HUDEP-2 (cell line): ENCODE data around the gene ENOPH1.
"Not testable (repeated sequence)": the region's sequence is repeated elsewhere in the genome, so short reads cannot be mapped to it uniquely, and the experiment has no call there.

Experiments used
- DNase-seq, 76 experiments: peaks; one replicate each; lab custom pipeline; 2025; ENCODE audit not compliant: unreplicated experiment in 76 of 76; lab: John Stamatoyannopoulos, UW

ENOPH1 gene

DNA sequence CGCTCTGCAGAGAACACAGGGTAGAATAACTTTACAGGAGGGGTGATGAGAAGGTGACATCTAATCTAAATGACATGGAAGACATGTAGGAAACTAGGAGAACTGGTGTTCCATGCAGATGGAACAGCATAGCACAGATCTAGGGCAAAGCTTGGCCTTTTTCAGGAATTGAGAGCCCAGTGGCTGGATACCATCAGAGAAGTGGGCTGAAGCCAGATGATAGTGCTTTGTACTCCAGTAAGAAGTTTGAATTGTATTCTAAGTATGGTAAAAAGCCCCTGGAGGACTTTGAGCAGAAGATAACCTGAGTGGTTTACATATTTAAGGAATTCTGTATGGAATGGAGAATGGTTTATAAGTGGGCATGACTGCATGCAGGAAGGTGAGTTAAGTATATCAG lies 32.8 kb downstream of the ENOPH1 start:
- no peak for DNase-seq

DNA sequence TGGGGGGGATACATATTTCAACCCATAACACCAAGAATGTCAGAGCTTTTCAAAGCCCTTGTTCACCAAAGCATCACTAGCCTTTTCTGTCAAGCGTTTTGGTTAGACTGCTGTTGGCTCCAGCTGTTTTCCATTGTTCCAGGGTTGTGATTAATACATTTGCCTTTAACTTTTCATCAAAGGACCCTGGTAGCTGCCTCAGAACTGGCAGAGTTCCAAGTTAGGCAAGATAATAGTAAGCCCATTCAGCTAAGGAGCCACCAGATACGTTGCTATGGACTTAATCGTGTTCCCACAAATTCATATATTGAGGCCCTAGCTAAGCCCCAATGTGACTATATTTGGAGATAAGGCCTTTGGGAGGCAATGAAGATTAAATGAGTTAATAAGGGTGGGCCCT lies 37.1 kb downstream of the ENOPH1 start:
- peak in 2 of 76 experiments; percentile 2 to 8 for DNase-seq

DNA sequence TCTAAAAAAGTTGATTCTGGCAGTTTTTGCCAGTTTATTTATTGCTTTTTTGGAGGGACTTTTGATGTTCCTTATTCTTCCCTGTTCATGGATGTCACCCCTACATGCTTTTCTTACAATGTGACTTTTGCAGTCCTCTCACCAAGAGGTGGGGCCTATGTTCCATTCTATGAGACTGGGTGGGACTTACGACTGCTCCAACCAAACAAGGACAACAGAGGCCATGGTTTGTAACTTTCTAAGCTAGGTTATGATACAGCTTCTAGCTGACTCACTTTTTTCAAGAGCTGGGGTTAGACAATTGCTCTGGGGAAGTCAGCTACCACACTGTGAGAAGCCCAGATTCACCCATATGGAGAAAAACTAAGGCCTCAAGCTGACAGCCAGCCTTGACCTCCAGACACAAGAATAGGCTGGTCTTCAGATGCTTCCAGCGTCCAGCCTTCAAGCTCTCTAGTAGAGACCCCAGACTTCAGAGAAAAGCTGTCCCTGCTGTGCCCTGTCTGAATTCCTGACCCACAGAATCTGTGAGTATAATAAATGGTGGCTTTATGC lies 39.5 kb downstream of the ENOPH1 start:
- no peak for DNase-seq

DNA sequence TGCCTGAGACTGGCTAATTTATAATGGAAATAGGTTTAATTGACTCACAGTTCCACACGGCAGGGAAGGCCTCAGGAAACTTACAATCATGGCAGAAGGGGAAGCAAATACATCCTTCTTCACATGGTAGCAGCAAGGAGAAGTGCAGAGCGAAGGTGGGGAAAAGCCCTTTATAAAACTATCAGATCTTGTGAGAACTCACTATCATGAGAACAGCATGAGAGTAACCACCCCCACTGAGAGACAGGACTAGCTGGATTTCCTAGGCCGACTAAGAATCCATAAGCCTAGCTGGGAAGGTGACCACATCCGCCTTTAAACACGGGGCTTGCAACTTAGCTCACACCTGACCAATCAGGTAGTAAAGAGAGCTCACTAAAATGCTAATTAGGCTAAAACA lies 42.7 kb downstream of the ENOPH1 start:
- DNase-seq, result not testable (repeated sequence)

DNA sequence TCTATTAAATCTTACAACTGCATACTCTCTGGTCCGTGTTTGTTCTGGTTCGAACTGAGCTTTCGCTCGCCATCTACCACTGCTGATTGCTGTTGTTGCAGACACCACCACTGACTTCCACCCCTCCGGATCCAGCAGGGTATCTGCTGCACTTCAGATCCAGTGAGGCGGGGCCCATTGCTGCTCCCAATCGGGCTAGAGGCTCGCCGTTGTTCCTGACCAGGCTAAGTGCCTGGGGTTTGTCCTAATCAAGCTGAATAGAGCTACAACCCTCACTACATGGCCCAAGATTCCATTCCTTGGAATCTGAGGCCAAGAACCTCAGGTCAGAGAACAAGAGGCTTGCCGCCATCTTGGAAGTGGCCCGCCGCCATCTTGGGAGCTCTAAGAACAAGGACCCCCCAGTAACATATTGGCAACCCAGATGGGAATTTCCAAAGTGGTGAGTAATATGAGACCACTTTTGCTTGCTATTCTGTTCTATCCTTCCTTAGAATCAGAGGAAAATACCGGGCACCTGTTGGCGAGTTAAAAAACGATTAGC lies 43.3 kb downstream of the ENOPH1 start:
- no peak for DNase-seq

DNA sequence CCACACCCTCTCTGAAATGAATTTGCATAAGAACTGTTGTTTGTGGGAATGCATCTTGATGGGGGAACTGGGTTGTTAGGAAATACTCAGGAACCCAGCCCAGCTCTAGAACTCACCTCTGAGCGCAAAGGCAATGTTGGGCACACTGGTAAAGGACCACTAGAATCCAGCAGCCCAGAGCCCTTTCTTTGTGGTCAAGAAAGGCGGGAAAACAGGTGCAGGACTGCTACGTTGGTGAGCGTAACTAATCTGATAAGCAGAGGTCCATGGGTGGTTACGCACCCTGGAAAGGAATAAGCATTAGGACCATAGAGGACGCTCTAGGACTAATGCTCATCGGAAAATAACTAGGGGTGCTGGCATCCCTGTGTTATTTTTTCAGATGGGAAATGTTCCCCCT lies 45.5 kb downstream of the ENOPH1 start:
- not testable (repeated sequence) for DNase-seq

DNA sequence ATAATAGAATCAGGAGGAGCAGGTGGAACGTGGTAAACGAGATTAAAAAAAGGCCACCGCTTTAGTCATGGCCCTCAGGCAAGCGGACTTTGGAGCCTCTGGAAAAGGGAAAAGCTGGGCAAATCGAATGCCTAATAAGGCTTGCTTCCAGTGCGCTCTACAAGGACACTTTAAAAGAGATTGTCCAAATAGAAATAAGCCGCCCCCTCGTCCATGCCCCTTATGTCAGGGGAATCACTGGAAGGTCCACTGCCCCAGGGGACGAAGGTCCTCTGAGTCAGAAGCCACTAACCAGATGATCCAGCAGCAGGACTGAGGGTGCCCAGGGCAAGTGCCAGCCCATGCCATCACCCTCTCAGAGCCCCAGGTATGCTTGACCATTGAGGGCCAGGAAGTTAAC lies 47.1 kb downstream of the ENOPH1 start:
- not testable (repeated sequence) for DNase-seq

DNA sequence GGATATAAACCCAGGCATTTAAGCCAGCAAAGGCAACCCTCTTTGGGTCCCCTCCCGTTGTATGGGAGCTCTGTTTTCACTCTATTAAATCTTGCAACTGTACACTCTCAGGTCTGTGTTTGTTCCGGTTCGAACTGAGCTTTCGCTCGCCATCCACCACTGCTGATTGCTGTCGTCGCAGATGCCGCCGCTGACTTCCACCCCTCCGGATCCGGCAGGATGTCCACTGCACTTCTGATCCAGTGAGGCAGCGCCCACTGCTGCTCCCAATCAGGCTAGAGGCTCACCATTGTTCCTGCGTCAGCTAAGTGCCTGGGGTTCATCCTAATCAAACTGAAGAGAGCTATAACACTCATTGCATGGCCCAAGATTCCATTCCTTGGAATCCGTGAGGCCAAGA lies 49.2 kb downstream of the ENOPH1 start:
- DNase-seq, result no peak

DNA sequence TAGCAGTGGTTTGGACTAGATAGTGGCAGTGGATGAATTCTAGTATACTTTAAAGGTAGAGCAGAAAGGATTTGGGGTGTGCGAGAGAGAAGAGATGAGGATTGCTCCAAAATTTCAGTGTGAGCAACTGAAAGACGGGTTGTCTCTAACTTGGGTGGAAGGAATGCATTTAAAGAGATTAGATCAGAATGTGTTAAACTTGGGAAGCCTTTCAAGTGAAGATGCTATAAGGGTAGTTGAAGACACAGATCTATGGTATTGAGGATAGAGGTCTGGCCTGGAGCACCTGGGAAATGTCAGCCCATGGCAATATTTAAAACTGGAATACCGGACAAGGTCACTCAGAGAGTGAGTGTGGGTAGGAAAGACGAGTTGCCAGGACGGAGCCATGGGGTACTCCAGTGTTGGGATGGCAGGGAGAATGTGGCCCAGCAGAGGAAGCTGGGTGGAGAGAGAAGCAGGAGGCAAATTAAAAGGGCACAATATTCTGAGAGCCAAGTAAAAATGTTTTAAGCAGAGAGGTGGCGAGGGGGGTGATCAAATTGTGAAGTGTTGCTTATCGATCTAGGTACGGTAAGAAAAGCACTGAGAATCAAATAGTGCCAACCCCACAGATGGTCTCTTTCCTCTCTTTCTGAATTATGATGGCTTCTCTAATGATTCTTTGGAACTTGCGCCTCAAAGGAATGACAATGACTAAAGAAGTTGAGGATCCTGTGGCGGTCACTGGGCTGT lies 50.5 kb downstream of the ENOPH1 start:
- no peak for DNase-seq

DNA sequence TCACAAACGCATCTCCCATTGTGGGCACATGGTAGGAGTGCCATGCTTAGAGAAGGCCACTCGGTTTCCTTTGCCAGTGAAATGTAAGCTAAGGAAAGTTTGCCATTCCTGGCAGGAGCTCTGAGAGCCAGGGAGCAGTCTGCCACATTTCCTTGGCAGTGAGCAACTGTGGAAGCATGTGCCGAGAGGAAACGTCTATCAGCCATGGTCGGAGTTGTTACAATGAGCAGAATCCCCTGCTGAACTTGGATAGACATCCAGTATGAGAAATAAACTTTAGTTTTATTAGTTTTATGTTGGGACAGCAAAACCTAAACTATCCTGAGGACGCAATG lies 51.1 kb downstream of the ENOPH1 start:
- no peak for DNase-seq

DNA sequence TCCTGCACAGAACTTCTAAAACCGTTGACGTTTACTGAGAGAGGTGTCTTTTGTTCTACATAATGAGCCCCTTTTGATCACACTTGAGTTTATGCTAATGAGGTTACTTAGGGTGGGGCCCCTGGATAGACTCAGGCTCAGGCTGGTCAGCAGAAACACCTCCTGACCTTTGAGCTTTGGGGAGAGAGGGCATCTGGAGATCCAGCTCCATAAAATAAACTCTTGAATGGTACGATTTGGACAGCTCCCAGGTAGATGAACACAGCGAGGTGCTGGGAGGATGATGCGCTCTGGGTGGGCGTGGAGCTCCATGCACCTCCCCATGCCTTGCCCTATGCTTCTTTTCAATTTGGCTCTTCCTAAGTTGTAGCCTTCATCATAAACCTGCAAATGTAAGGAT lies 52.0 kb downstream of the ENOPH1 start:
- no peak for DNase-seq

DNA sequence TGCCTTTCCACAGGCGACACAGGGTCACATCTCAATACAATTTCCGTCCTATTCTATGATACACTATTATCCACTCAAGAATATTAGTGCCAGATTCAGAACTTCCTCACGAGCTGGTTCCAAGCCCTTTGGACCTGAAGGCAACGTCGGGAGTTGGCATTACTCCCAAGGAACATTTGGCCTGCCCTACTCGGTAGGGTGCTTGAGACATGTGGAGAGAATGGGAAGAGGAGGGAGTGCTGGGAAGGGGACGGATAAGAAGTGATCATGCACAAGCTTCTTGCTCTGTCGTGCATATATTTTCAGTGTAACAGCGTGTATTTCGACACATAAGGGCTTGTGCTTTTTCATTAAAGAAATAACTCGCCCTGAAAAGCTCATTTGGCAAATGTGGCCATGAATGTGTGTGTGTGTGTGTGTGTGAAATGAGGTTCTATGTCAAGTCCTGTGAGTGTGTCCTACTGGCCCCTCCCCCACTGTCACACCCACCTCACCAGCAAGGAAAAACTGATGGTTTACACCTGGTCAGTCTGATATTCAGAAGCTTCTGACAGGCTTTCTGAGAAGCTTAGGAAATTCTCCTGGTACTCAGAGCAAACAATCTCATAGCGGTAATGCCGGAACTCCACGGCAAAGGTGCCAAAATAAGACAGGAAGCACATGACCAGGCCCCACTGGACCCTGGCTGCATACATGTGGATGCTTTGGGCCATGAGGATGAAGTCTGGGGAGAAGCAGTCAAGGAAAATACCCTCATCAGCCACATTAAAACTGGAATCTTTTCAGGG lies 54.8 kb downstream of the ENOPH1 start:
- DNase-seq, result no peak

DNA sequence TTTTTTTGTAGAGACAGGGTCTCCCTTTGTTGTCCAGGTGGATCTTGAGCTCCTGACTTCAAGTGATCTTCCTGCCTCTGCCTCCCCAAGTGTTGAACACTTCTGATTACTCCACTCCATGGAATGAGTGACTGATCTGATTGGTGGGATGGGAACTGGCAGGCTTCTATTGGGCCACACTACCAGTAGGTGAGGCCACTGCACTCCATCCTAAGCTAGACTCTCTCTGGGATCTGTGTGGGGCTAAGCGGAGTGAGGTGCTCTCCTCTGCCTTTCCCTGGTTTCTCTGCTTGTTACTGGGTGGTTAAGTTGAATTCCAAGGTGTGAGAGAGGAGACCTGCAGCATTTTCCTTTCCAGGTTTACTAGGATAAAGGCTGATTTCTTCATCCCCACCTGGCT lies 58.7 kb downstream of the ENOPH1 start:
- no peak for DNase-seq

DNA sequence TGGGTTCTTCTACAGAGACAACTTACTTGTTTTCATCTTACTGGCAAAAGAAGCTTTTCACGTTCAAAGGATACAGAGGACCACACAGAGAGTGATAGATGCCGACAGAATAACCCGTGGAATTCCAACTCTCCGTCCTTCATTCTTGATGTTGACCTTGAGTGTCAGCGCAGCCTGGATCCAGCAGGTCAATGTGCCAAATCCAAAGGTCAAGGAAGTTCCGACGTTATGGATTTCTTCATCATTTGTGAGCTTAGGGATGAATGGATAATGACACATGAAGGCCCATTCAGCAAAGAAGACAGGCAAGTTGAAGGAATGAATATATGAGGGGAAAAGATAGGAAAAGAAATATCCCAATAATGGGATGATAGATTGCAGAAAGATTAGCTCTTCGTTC lies 59.6 kb downstream of the ENOPH1 start:
- DNase-seq, result no peak

DNA sequence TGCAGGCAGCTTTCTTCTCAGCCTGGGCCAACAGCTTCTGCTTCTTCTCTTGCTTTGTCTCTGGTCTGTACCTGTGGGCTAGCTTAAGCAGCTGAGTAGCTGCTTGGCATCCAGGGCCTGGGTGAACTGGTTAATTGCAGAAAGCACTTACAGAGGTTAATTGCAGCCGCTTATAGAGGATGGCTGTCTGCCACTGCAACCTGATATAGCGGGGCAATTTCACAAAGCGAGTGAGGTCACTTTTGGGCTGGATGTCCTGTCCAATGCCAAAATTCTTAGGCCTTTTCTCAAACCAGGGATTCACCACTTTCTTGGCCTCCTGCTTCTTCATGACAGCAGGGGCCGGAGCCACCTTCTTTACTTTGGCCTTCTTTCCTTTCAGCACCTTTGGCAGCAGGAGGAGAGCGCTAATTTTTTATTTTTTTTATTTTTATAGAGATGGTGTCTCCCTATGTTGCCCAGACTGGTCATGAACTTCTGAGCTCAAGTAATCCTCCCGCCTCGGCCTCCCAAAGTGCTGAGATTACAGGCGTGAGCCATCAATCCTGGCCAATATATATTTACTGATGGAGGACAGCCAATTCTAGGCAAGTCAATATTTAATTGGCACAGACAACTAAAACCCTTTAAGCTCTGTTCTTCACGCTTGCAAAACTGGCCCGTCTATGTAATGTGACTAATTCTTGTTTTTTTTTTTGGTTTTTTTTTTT lies 61.0 kb downstream of the ENOPH1 start:
- DNase-seq, result no peak

DNA sequence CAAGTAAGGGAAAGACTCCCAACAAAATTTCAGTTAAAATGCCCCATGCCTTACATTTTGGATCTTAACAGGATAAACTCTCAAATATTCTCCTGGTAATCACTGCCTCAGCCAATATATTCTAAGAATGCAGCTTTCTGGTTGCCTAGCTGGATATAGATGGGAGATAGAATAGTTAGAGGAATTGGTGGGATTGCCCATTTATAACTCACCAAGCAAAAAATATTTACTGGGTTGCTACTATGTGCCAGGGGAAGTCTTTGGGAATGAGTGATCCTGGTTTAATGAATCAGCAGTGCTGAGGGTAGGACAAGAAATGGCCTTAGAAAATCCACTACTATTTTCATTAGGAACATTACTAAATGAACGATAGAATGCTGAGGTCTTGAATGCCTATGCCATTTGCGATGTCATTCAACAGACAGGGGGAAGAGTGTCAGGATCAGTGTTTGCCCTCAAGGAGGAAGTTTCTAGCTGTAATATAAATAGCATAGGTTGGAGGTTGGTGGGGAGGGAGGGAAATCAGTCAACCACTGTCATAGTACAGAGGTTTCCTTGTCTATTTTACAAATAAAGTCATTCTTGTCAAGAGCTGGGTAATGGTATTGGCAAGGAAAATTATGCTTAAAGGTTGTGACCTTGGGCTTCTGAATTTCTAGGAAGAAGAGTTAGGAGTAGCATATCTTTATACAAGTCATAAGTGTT lies 63.5 kb downstream of the ENOPH1 start:
- no peak for DNase-seq

DNA sequence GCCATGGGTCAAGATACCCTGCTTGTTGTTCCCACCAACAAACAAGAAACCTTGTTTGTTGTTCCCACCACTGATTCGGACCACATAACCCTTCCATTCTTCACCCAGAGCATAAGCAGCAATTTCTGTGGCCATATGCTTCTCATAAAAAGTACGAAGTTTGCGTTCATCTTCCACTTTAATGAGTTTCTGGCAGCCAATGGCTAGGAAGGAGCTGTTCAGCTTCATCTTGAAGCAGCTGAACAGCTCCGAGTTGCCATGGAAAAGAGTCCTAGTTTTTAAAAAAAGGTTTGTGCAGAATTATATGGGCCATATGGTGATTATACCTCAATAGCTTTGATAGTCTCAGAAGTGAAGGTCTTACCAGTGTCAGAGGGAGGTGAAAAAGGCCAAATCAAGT lies 65.3 kb downstream of the ENOPH1 start:
- DNase-seq, result no peak

DNA sequence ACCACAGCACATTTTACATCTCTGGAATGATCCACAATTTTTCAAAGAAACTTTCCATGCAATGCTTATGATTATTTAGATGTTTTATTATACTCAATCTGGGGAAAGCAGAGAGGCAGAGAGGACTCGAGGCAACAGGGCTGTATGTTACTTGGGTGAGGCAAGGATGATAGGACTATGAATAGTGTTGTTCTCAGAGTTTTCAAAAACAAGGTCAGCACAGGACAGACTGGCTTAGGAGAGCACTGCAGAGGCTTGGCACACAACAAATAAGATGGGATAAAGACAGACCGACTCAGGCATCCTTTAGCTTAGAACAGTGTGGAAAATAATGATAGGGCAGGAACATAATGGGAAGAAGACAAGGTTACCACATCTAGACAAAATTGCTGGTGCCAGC lies 66.0 kb downstream of the ENOPH1 start:
- no peak for DNase-seq

DNA sequence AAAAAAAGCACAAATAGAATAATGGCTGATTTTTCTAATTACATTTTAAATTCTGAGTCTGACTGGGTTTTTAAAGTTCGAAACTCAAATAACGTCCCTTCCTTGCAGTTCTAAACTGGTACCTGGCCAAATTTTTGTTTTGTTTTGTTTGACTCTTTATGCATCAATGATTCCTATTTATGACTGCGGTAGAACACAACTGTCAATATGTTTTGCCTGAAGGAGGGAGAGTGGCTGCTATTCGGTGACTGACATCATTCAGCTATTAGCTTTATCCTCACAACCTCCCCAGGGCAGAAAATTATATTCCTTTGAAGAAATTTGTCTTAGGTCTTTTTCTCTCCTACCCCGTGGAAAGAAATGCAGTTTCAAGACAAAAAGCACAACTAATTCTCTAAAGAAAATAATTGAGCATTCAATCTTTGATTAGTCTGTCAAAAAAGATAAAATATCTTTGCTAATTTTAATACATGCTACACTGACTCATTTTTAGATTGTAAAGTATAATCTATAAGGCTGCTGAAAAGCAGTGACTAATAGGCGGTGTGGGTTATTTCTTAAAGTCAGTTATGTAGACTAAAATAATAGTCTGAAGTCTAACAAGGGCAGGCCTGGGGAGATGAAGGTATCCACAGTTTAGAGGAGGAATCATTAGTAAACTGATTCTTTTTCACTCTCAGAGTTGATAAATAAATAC lies 69.5 kb downstream of the ENOPH1 start:
- DNase-seq, result no peak
